Measurements from ENCODE around the gene IGF2BP2.

DNA sequence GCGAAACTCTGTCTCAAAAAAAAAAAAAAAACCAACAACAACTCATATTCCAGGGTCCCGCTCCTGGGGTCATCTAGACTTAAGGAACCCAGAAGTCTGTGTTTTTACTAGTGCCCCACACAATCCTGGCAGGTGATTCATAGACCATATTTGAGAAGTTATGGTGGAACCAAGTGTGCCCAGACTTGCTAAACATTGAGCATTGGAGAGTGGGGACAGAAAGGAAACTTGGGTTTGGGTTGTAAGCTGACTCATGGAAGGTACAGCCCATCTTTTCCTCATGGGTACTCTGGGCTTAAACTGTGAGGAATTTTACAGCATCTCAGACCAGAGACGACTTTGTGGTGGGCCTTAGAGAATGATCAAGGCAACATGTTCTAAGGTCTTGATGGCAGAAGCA lies 18.3 kb upstream of the IGF2BP2 start:
- TF ChIP-seq, protein P1, sequence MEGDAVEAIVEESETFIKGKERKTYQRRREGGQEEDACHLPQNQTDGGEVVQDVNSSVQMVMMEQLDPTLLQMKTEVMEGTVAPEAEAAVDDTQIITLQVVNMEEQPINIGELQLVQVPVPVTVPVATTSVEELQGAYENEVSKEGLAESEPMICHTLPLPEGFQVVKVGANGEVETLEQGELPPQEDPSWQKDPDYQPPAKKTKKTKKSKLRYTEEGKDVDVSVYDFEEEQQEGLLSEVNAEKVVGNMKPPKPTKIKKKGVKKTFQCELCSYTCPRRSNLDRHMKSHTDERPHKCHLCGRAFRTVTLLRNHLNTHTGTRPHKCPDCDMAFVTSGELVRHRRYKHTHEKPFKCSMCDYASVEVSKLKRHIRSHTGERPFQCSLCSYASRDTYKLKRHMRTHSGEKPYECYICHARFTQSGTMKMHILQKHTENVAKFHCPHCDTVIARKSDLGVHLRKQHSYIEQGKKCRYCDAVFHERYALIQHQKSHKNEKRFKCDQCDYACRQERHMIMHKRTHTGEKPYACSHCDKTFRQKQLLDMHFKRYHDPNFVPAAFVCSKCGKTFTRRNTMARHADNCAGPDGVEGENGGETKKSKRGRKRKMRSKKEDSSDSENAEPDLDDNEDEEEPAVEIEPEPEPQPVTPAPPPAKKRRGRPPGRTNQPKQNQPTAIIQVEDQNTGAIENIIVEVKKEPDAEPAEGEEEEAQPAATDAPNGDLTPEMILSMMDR (conservative IDR thresholded peaks at IDR 0.05), result no peak
- TF ChIP-seq ZFX (IDR thresholded peaks at IDR 0.05), result no peak
